ENCODE results near the gene NEU1.

- TF ChIP-seq CTCF (IDR thresholded peaks at IDR 0.05) (no peak), POLR2A (IDR thresholded peaks at IDR 0.05) (no peak)
Measured at GRCh38 chr6:31889331-31889972, 26.8 kb upstream of the NEU1 start.

Measured in thyroid gland (tissue), 4 donors.